Measurements from ENCODE around the gene IRF8.

The IRF8 gene, protein sequence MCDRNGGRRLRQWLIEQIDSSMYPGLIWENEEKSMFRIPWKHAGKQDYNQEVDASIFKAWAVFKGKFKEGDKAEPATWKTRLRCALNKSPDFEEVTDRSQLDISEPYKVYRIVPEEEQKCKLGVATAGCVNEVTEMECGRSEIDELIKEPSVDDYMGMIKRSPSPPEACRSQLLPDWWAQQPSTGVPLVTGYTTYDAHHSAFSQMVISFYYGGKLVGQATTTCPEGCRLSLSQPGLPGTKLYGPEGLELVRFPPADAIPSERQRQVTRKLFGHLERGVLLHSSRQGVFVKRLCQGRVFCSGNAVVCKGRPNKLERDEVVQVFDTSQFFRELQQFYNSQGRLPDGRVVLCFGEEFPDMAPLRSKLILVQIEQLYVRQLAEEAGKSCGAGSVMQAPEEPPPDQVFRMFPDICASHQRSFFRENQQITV

DNA sequence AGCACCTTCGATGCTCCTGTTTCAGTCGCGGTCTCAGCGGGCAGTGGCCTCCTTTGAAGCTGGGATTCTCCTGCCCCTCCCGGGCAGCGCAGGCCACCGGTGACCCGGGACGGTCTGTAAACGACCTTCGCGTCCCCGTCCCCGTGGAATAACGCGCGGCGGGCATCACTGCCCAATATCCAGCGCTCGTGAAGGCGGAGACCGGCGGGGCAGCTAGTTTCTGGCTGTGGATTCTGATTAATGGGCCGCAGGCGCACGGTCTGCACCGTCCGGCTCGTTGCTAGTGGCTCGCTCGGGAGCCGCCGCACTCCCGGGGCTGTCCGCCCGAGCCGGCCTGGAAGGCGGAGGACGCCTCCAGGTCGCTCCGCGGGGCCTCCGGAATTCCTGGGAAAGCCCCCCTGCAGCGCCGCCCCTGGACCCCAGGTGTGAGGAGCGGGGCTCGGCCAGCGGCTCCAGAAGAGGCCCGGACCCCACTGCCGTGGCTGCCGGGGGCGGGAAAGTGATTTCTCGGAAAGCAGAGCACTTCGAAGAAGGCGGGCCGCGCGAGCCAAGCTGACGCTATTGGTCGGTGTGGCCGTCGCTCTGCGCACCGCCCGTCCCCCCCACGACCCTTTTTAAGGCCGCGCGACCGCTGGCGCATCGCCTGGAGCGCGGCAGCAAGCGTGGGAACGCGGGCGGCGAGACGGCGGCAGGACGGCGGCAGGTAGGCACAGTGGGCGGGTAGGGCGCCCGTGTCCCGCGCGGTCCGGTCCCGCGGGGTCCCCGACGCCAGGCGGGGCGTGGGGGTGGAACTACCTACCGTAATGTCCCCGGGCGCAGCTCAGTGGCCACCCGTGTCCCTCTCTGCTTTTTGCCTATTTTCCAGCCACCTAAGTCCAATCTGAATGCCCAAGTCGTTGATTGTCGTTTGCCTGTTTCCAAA lies at the start of gene IRF8:
IRF8 (plus strand) TSS at position 642 of the 922 bp plus-strand sequence. CDS start 3,854 bp downstream, outside the sequence.
- no peaks in the 10 kb centered on the region for H3K79me2 ChIP-seq (ENCODE audit: insufficient read depth, low read length)
- H3K4me1 ChIP-seq (ENCODE audit: insufficient read depth, low read length, poor library complexity, severe bottlenecking): no peaks in the 10 kb centered on the region
- no peak within 1 kb of the TSS for H3K4me3 ChIP-seq (ENCODE audit: low read length, poor library complexity, severe bottlenecking)
- no peaks in the 10 kb centered on the region for H3K9me2 ChIP-seq (replicated peaks; ENCODE audit: low read depth, low read length)
- H3K9ac ChIP-seq (ENCODE audit: low read depth, low read length, poor library complexity, severe bottlenecking): no peak within 1 kb of the TSS
- H4K20me1 ChIP-seq (ENCODE audit: insufficient read depth, low read length, poor library complexity, severe bottlenecking): no peaks in the 10 kb centered on the region
- no peak for TF ChIP-seq EZH2phosphoT487 (IDR thresholded peaks at IDR 0.05; ENCODE audit: borderline replicate concordance)
- TF ChIP-seq CTCF (conservative IDR thresholded peaks at IDR 0.05; ENCODE audit: low read length): no peak
- no peaks in the 10 kb centered on the region for H3K9me3 ChIP-seq (ENCODE audit: insufficient read depth, low read depth, low read length)
- H2AFZ ChIP-seq (ENCODE audit: low read length): no peak within 1 kb of the TSS
- no peaks in the 10 kb centered on the region for H3K27me3 ChIP-seq (ENCODE audit: insufficient read depth, low read length, poor library complexity, severe bottlenecking)
- H3K4me2 ChIP-seq (ENCODE audit: low read depth, low read length, poor library complexity, severe bottlenecking): no peak within 1 kb of the TSS
- no peaks in the 10 kb centered on the region for H3F3A ChIP-seq (ENCODE audit: low read depth)
- no peaks in the 10 kb centered on the region for H3K36me3 ChIP-seq (ENCODE audit: insufficient read depth, low read length)

GRCh38 chr16:85849388-85849787 lies 49.6 kb upstream of the IRF8 start:
- Histone ChIP-seq H3K27me3 (ENCODE audit: insufficient read depth, low read length, poor library complexity, severe bottlenecking) (no peaks in the 10 kb centered on the region), H3F3A (ENCODE audit: low read depth) (no peaks in the 10 kb centered on the region), H3K9ac (ENCODE audit: low read depth, low read length, poor library complexity, severe bottlenecking) (no peak overlapping the region), H3K4me3 (ENCODE audit: low read length, poor library complexity, severe bottlenecking) (no peak overlapping the region), H4K20me1 (ENCODE audit: insufficient read depth, low read length, poor library complexity, severe bottlenecking) (no peaks in the 10 kb centered on the region), H3K9me2 (replicated peaks; ENCODE audit: low read depth, low read length) (no peaks in the 10 kb centered on the region), H3K79me2 (ENCODE audit: insufficient read depth, low read length) (no peaks in the 10 kb centered on the region), H2AFZ (ENCODE audit: low read length) (no peak overlapping the region), H3K4me2 (ENCODE audit: low read depth, low read length, poor library complexity, severe bottlenecking) (no peak overlapping the region), H3K36me3 (ENCODE audit: insufficient read depth, low read length) (no peaks in the 10 kb centered on the region), H3K9me3 (ENCODE audit: insufficient read depth, low read depth, low read length) (no peaks in the 10 kb centered on the region), H3K4me1 (ENCODE audit: insufficient read depth, low read length, poor library complexity, severe bottlenecking) (no peaks in the 10 kb centered on the region)
- TF ChIP-seq EZH2phosphoT487 (IDR thresholded peaks at IDR 0.05; ENCODE audit: borderline replicate concordance) (no peak), CTCF (conservative IDR thresholded peaks at IDR 0.05; ENCODE audit: low read length) (no peak)

GRCh38 chr16:85850344-85850880 lies 48.5 kb upstream of the IRF8 start:
- H3K9me3 ChIP-seq (ENCODE audit: insufficient read depth, low read depth, low read length): no peaks in the 10 kb centered on the region
- no peaks in the 10 kb centered on the region for H4K20me1 ChIP-seq (ENCODE audit: insufficient read depth, low read length, poor library complexity, severe bottlenecking)
- TF ChIP-seq EZH2phosphoT487 (IDR thresholded peaks at IDR 0.05; ENCODE audit: borderline replicate concordance) (no peak), CTCF (conservative IDR thresholded peaks at IDR 0.05; ENCODE audit: low read length) (no peak)
- H2AFZ ChIP-seq (ENCODE audit: low read length): no peak overlapping the region
- no peak overlapping the region for H3K4me3 ChIP-seq (ENCODE audit: low read length, poor library complexity, severe bottlenecking)
- H3K4me2 ChIP-seq (ENCODE audit: low read depth, low read length, poor library complexity, severe bottlenecking): no peak overlapping the region
- H3K36me3 ChIP-seq (ENCODE audit: insufficient read depth, low read length): no peaks in the 10 kb centered on the region
- H3K27me3 ChIP-seq (ENCODE audit: insufficient read depth, low read length, poor library complexity, severe bottlenecking): no peaks in the 10 kb centered on the region
- H3K4me1 ChIP-seq (ENCODE audit: insufficient read depth, low read length, poor library complexity, severe bottlenecking): no peaks in the 10 kb centered on the region
- no peaks in the 10 kb centered on the region for H3K79me2 ChIP-seq (ENCODE audit: insufficient read depth, low read length)
- H3K9ac ChIP-seq (ENCODE audit: low read depth, low read length, poor library complexity, severe bottlenecking): no peak overlapping the region
- no peaks in the 10 kb centered on the region for H3K9me2 ChIP-seq (replicated peaks; ENCODE audit: low read depth, low read length)
- no peaks in the 10 kb centered on the region for H3F3A ChIP-seq (ENCODE audit: low read depth)
